Tracheal epithelial cell (primary cell): Measurements from ENCODE around the gene PNPLA1. TPM values are rescaled to one million over a fixed set of nuclear protein-coding genes. Genes with fewer than 3 reads are reported as not detected.

Source experiments
- total RNA-seq: library from RNA; depleted of rRNA; stranded (reverse); fragments of >200 nt; gene quantifications from 2 replicates; pipeline ENCODE4 v1.2.1, GENCODE V29; 2014

PNPLA1 gene
- total RNA-seq: not detected in 2 replicates

GRCh38 chr6:36269834-36270705, at the start of gene PNPLA1:
Gene PNPLA1, plus strand, starts transcription at chr6:36270060. Its CDS starts 400 bp downstream, at chr6:36270460.

GRCh38 chr6:36336779-36337241, 67.0 kb downstream of the PNPLA1 start, which contains the start of gene BNIP5:
Gene BNIP5, minus strand, starts transcription at chr6:36336888. Its CDS starts 6,198 bp downstream, at chr6:36330690.

Other genes with a start within 250 kb of the PNPLA1 start
- not detected in 2 replicates for gene SLC26A8, start 245.4 kb upstream of the PNPLA1 start, total RNA-seq
- 42.2 and 54.6 TPM in 2 replicates for gene MAPK14, start 242.3 kb upstream of the PNPLA1 start, total RNA-seq
- 40.3 and 44.3 TPM in 2 replicates for gene MAPK13, start 139.5 kb upstream of the PNPLA1 start, total RNA-seq
- 3.8 and 4.1 TPM in 2 replicates for gene BRPF3, start 73.3 kb upstream of the PNPLA1 start, total RNA-seq
- 0.24 TPM in 1 of 2 replicates, not detected in the other for gene BNIP5, start 66.8 kb downstream of the PNPLA1 start, total RNA-seq
- gene ETV7, start 117.6 kb downstream of the PNPLA1 start, total RNA-seq: 0.24 TPM in 1 of 2 replicates, not detected in the other
- not detected in 2 replicates for gene PXT1, start 172.8 kb downstream of the PNPLA1 start, total RNA-seq
- 30.9 and 34.5 TPM in 2 replicates for gene KCTD20, start 172.9 kb downstream of the PNPLA1 start, total RNA-seq